Brain microvascular endothelial cell (primary cell): ENCODE data around the gene SRPK1.

Experiments used
- DNase-seq: peaks from one replicate; pipeline ENCODE4 v3.0.0-alpha.2; 2020
- H3K27ac ChIP-seq: fragments of 250-450 bp; sonication (Bioruptor Pico); 2 replicates; pipeline ENCODE4 v1.5.1; 2020; ENCODE audit warnings: mild to moderate bottlenecking, moderate library complexity
- H3K27me3 ChIP-seq: fragments of 250-450 bp; sonication (Bioruptor Pico); replicated peaks from 2 replicates; pipeline ENCODE4 v1.5.1; 2020; ENCODE audit warnings: mild to moderate bottlenecking
- H3K36me3 ChIP-seq: fragments of 250-450 bp; sonication (Bioruptor Pico); replicated peaks from 2 replicates; pipeline ENCODE4 v1.5.1; 2020; ENCODE audit warnings: mild to moderate bottlenecking
- H3K4me3 ChIP-seq: 2 replicates; pipeline ENCODE4 v1.5.1; 2011; ENCODE audit warnings: low read depth, mild to moderate bottlenecking, control low read depth, low read length, moderate library complexity
- CTCF ChIP-seq: IDR thresholded peaks from 2 replicates; pipeline ENCODE4 v1.5.1; 2011; ENCODE audit warnings: low read depth, mild to moderate bottlenecking, moderate library complexity, low read length, control low read depth, inconsistent platforms; ENCODE audit errors: missing control alignments
- in situ Hi-C: cut with HindIII; loops from 2 replicates; pipeline ENCODE4 v1.10.0; 2017; ENCODE audit warnings: low sequenced_read_pairs, low pct_ligation_motif_present

SRPK1 gene

GRCh38 chr6:35962779-35963560, 42.1 kb upstream of the SRPK1 start:
- no peak for DNase-seq
- in situ Hi-C loops = no loop called here
- TF ChIP-seq CTCF = no peak
- no peaks in the 10 kb centered on the region for H3K27me3 ChIP-seq
- no peak overlapping the region for H3K27ac ChIP-seq
- no peak overlapping the region for H3K4me3 ChIP-seq
- no peaks in the 10 kb centered on the region for H3K36me3 ChIP-seq

GRCh38 chr6:35960187-35960586, 39.3 kb upstream of the SRPK1 start:
- Histone ChIP-seq H3K36me3 (no peaks in the 10 kb centered on the region), H3K4me3 (no peak overlapping the region), H3K27ac (no peak overlapping the region), H3K27me3 (no peaks in the 10 kb centered on the region)
- TF ChIP-seq CTCF = no peak
- in situ Hi-C loops = no loop called here
- DNase-seq = no peak

- DNase-seq = no peak
- H3K27ac ChIP-seq = no peak overlapping the region
- no peaks in the 10 kb centered on the region for H3K36me3 ChIP-seq
- peak; percentile 60 for TF ChIP-seq CTCF
- H3K27me3 ChIP-seq = no peaks in the 10 kb centered on the region
- in situ Hi-C loops = no loop called here
- no peak overlapping the region for H3K4me3 ChIP-seq
Observed at GRCh38 chr6:35955970-35956369, 35.1 kb upstream of the SRPK1 start.

GRCh38 chr6:35955521-35955920, 34.6 kb upstream of the SRPK1 start:
- in situ Hi-C loops = no loop called here
- H3K27ac ChIP-seq = no peak overlapping the region
- DNase-seq = no peak
- no peak overlapping the region for H3K4me3 ChIP-seq
- no peaks in the 10 kb centered on the region for H3K27me3 ChIP-seq
- no peak for TF ChIP-seq CTCF
- no peaks in the 10 kb centered on the region for H3K36me3 ChIP-seq

- H3K4me3 ChIP-seq = no peak overlapping the region
- DNase-seq = peak; percentile 29
- in situ Hi-C loops = no loop called here
Observed at GRCh38 chr6:35955071-35955470, 34.2 kb upstream of the SRPK1 start.

More at GRCh38 chr6:35955071-35955470, 34.2 kb upstream of the SRPK1 start:
- Histone ChIP-seq H3K27me3 (no peaks in the 10 kb centered on the region), H3K27ac (no peak overlapping the region), H3K36me3 (no peaks in the 10 kb centered on the region)
- no peak for TF ChIP-seq CTCF
